Duodenal mucosa (tissue), 2 donors: ENCODE data around the gene PABPN1L.

ENCODE experiments used
- H3K27ac ChIP-seq: one replicate; pipeline ENCODE4 v1.7.0; 2013; ENCODE audit warnings: low read depth, low read length
- H3K27me3 ChIP-seq, 2 donors: one replicate each; pipeline ENCODE4 v1.7.0; 2013; ENCODE audit warnings: low read length in 2 of 2, control low read depth in 1 of 2; ENCODE audit not compliant: insufficient read depth in 2 of 2, control insufficient read depth in 1 of 2
- H3K36me3 ChIP-seq, 2 donors: one replicate each; pipeline ENCODE4 v1.7.0; 2013; ENCODE audit warnings: low read length in 2 of 2, control low read depth in 1 of 2; ENCODE audit not compliant: insufficient read depth in 2 of 2, control insufficient read depth in 1 of 2
- H3K4me1 ChIP-seq, 2 donors: one replicate each; pipeline ENCODE4 v1.7.0; 2013; ENCODE audit warnings: low read length in 2 of 2, control low read depth in 1 of 2; ENCODE audit not compliant: insufficient read depth in 2 of 2, control insufficient read depth in 1 of 2
- H3K4me3 ChIP-seq, 2 donors: one replicate each; pipeline ENCODE4 v1.7.0; 2013; ENCODE audit warnings: low read length in 2 of 2, low read depth in 1 of 2
- H3K9ac ChIP-seq, 2 donors: one replicate each; pipeline ENCODE4 v1.7.0; 2013; ENCODE audit warnings: low read length in 2 of 2, low read depth in 1 of 2
- H3K9me3 ChIP-seq, 2 donors: one replicate each; pipeline ENCODE4 v1.7.0; 2013; ENCODE audit warnings: low read length in 2 of 2, control low read depth in 1 of 2; ENCODE audit not compliant: control insufficient read depth in 1 of 2

PABPN1L gene

GRCh38 chr16:88850531-88851199 lies 15.8 kb downstream of the PABPN1L start:
- Histone ChIP-seq H3K9me3 (no peaks in the 10 kb centered on the region), H3K27ac (no peak overlapping the region), H3K4me3 (no peak overlapping the region), H3K27me3 (no peaks in the 10 kb centered on the region), H3K9ac (no peak overlapping the region), H3K36me3 (peaks cover 0 to 15% of the 10 kb centered on the region in 2 donors), H3K4me1 (peaks cover under 1 to 18% of the 10 kb centered on the region in 2 donors)

- Histone ChIP-seq H3K4me3 (no peak overlapping the region), H3K4me1 (peaks cover 0 to 1% of the 10 kb centered on the region in 2 donors), H3K27me3 (no peaks in the 10 kb centered on the region), H3K36me3 (peaks cover 0 to 15% of the 10 kb centered on the region in 2 donors), H3K9ac (no peak overlapping the region), H3K27ac (no peak overlapping the region), H3K9me3 (no peaks in the 10 kb centered on the region)
Observed at GRCh38 chr16:88848557-88848956, 17.9 kb downstream of the PABPN1L start.

GRCh38 chr16:88847654-88848053 lies 18.8 kb downstream of the PABPN1L start:
- H3K27ac ChIP-seq: no peak overlapping the region
- no peak overlapping the region for H3K9ac ChIP-seq
- no peaks in the 10 kb centered on the region for H3K27me3 ChIP-seq
- H3K4me1 ChIP-seq: no peaks in the 10 kb centered on the region
- H3K4me3 ChIP-seq: no peak overlapping the region
- peaks cover 0 to 18% of the 10 kb centered on the region in 2 donors for H3K36me3 ChIP-seq
- no peaks in the 10 kb centered on the region for H3K9me3 ChIP-seq

- Histone ChIP-seq H3K4me3 (no peak overlapping the region), H3K27ac (no peak overlapping the region), H3K4me1 (no peaks in the 10 kb centered on the region), H3K9me3 (no peaks in the 10 kb centered on the region), H3K36me3 (peaks cover 0 to 15% of the 10 kb centered on the region in 2 donors), H3K9ac (no peak overlapping the region), H3K27me3 (no peaks in the 10 kb centered on the region)
Observed at GRCh38 chr16:88846088-88846487, 20.4 kb downstream of the PABPN1L start.

GRCh38 chr16:88844419-88845036 lies 21.9 kb downstream of the PABPN1L start:
- Histone ChIP-seq H3K36me3 (peaks cover 0 to 17% of the 10 kb centered on the region in 2 donors), H3K4me1 (no peaks in the 10 kb centered on the region), H3K9me3 (no peaks in the 10 kb centered on the region), H3K27me3 (no peaks in the 10 kb centered on the region), H3K27ac (no peak overlapping the region), H3K9ac (no peak overlapping the region), H3K4me3 (no peak overlapping the region)

- Histone ChIP-seq H3K36me3 (peaks cover 0 to 28% of the 10 kb centered on the region in 2 donors), H3K9me3 (no peaks in the 10 kb centered on the region), H3K27ac (no peak overlapping the region), H3K4me3 (no peak overlapping the region), H3K9ac (no peak overlapping the region), H3K4me1 (no peaks in the 10 kb centered on the region), H3K27me3 (no peaks in the 10 kb centered on the region)
Observed at GRCh38 chr16:88843256-88843655, 23.2 kb downstream of the PABPN1L start.

GRCh38 chr16:88842806-88843205 lies 23.7 kb downstream of the PABPN1L start:
- Histone ChIP-seq H3K27me3 (no peaks in the 10 kb centered on the region), H3K9me3 (no peaks in the 10 kb centered on the region), H3K4me3 (no peak overlapping the region), H3K4me1 (no peaks in the 10 kb centered on the region), H3K9ac (no peak overlapping the region), H3K36me3 (peaks cover 0 to 30% of the 10 kb centered on the region in 2 donors), H3K27ac (no peak overlapping the region)

GRCh38 chr16:88842308-88842756 lies 24.1 kb downstream of the PABPN1L start:
- Histone ChIP-seq H3K9me3 (no peaks in the 10 kb centered on the region), H3K4me1 (no peaks in the 10 kb centered on the region), H3K27me3 (no peaks in the 10 kb centered on the region), H3K27ac (no peak overlapping the region), H3K9ac (no peak overlapping the region), H3K4me3 (no peak overlapping the region), H3K36me3 (peaks cover 0 to 30% of the 10 kb centered on the region in 2 donors)

GRCh38 chr16:88841521-88842307 lies 24.7 kb downstream of the PABPN1L start:
- Histone ChIP-seq H3K36me3 (peaks cover 0 to 30% of the 10 kb centered on the region in 2 donors), H3K4me3 (no peak overlapping the region), H3K9me3 (no peaks in the 10 kb centered on the region), H3K27ac (no peak overlapping the region), H3K4me1 (no peaks in the 10 kb centered on the region), H3K9ac (no peak overlapping the region), H3K27me3 (no peaks in the 10 kb centered on the region)

- Histone ChIP-seq H3K4me3 (no peak overlapping the region), H3K4me1 (no peaks in the 10 kb centered on the region), H3K9ac (no peak overlapping the region), H3K27ac (no peak overlapping the region), H3K9me3 (no peaks in the 10 kb centered on the region), H3K27me3 (no peaks in the 10 kb centered on the region), H3K36me3 (peaks cover 0 to 30% of the 10 kb centered on the region in 2 donors)
Observed at GRCh38 chr16:88840600-88841215, 25.8 kb downstream of the PABPN1L start.
